PC-9 (cell line): ENCODE measurements around the gene ARHGEF9.

Source experiments
- CTCF ChIP-seq: fragments of 200-600 bp; sonication (generic); conservative IDR thresholded peaks from 2 replicates; pipeline ENCODE4 v1.6.1; 2017; ENCODE audit warnings: mixed run types, antibody characterized with exemption, mild to moderate bottlenecking, moderate library complexity
- EZH2 ChIP-seq: fragments of 200-600 bp; sonication (generic); IDR thresholded peaks from 2 replicates; pipeline ENCODE4 v1.8.0; 2017; ENCODE audit warnings: antibody characterized with exemption, low read depth

GRCh38 chrX:63735882-63736281 lies 49.1 kb downstream of the ARHGEF9 start:
- no peak for TF ChIP-seq CTCF
- TF ChIP-seq EZH2, result no peak
